ENCODE results near the gene ALG12.
"Not testable (repeated sequence)": the region's sequence is repeated elsewhere in the genome, so short reads cannot be mapped to it uniquely, and the experiment has no call there.

The ALG12 gene

DNA sequence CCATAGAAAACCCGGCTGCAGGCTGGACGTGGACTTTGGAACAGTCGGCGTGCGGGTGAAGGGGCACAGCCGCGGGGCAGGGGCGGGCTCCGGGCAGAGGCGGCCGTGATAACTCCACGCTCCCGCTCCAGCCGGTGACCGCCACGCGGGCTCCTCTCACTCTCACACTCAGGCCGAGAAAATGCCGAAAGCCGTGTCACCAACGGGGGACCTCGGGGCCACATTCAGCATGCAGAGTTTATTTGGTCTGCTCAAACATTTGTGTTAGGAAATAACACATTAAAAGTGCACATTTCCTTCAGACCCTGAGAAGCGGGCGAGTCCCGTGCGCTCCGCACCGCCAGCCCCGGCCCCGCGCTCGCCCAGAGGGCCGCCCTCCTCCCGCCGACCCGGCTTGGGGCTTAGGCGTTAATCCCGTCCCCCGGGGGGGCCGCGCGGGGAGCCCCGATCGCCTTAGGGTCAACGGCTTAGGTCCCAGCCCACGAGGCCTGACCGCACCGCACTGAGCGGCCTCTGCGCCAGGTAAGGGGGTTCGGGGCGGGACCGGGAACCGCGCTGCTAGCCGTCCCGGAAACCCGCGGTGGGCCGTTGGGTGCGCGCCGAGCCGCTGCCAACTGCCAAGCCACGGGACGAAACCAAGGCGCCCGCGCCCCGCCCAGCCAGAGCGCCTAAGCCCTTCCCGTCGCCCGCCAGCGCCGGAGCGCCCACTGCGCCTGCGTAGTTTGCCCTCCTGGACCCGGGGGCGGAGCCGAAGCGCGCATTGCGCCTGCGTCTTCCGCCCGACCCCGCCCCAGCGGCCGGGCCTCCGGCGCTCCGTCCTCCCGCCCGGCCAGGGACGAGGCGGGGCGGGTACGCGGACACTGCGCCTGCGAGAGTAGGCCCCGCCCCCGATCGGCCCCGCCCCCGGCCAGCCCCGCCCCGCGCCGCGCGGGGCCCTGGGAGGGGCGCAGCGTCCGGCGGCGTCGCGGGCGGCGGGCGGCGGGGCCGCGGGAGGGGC is 65.0 kb downstream of the ALG12 start, which contains the start of gene ZBED4:
TSS of gene ZBED4 (plus strand) at position 947 of the 997 bp plus-strand sequence. CDS start 29,819 bp downstream, outside the sequence.
- in situ Hi-C loops (cut with MboI; ENCODE audit: low sequenced_read_pairs): no loop called here

DNA sequence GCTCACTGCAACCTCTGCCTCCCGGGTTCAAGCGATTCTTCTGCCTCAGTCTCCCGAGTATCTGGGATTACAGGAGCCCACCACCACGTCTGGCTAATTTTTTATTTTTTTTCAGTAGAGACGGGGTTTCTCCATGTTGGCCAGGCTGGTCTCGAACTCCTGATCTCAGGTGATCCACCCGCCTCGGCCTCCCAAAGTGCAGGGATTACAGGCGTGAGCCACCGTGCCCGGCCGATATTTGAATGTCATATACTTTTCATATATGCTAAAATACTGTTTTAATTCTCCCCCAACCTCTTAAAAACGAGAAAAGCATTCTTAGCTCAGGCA is 65.7 kb downstream of the ALG12 start:
- in situ Hi-C loops (cut with MboI; ENCODE audit: low sequenced_read_pairs): not testable (repeated sequence)

- in situ Hi-C loops (cut with MboI; ENCODE audit: low sequenced_read_pairs): no loop called here
These were observed 67.1 kb downstream of the ALG12 start for GRCh38 chr22:49850959-49851802.
